Stimulated activated memory B cell treated with anti-CD40 and anti-IgM and Interleukin-4, amounts not matched to agents 10 μg/mL and 1 μg/mL and 100 μg/mL, for 72 hours (primary cell): ENCODE results near the gene LEFTY2.

ENCODE experiments used
- ATAC-seq: fragments of 150-1000 bp; cut with Tn5 transposase; 2 replicates; pipeline ENCODE4 v1.10.0; 2021
- H3K27ac Mint-ChIP-seq: one replicate; pipeline ENCODE4 v1.8.0; 2022; ENCODE audit warnings: mild to moderate bottlenecking, mixed read lengths
- H3K27me3 Mint-ChIP-seq: one replicate; pipeline ENCODE4 v1.8.0; 2022; ENCODE audit warnings: mixed read lengths
- H3K36me3 Mint-ChIP-seq: one replicate; pipeline ENCODE4 v1.8.0; 2022; ENCODE audit warnings: mixed read lengths
- H3K4me1 Mint-ChIP-seq: one replicate; pipeline ENCODE4 v1.8.0; 2022; ENCODE audit warnings: mixed read lengths
- H3K4me3 Mint-ChIP-seq: one replicate; pipeline ENCODE4 v1.8.0; 2022; ENCODE audit warnings: mild to moderate bottlenecking, moderate library complexity, mixed read lengths
- H3K9me3 Mint-ChIP-seq: one replicate; pipeline ENCODE4 v1.8.0; 2022; ENCODE audit warnings: mixed read lengths

Gene LEFTY2

DNA sequence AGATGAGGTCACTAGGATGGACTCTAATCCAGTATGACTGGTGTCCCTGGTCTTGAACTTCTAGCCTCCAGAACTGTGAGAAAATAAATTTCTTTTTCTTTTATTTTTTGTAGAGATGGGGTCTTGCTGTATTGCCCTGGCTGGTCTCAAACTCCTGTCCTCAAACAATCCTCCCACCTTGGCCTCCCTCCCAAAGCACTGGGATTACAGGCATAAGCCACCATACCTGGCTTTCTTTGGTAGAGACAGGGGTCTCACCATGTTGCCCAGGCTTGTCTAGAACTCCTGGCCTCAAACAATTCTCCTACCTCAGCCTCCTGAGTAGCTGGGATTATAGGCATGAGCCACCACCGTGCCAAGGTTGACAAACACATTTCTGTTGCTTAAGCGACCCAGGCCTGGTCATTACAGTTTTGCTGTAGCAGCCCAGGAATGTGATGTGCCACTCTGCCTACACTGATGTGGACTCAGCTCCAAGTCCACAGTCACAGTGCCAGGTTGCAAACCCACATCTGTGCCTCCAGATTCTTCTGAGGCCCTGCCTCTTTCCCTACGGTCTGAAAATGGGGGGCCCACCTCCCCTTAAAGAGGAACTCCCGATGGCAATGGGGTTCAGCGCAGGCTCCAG lies 32.9 kb downstream of the LEFTY2 start:
- Mint-ChIP-seq H3K27me3 (no peaks in the 10 kb centered on the region), H3K36me3 (peaks cover 5% of the 10 kb centered on the region), H3K9me3 (no peaks in the 10 kb centered on the region), H3K4me1 (peaks cover 24% of the 10 kb centered on the region), H3K27ac (peak overlapping the region; percentile 41), H3K4me3 (no peak overlapping the region)
- no peak for ATAC-seq

- H3K4me1 Mint-ChIP-seq: peaks cover 24% of the 10 kb centered on the region
These were observed 33.7 kb downstream of the LEFTY2 start for GRCh38 chr1:225907341-225907740.

DNA sequence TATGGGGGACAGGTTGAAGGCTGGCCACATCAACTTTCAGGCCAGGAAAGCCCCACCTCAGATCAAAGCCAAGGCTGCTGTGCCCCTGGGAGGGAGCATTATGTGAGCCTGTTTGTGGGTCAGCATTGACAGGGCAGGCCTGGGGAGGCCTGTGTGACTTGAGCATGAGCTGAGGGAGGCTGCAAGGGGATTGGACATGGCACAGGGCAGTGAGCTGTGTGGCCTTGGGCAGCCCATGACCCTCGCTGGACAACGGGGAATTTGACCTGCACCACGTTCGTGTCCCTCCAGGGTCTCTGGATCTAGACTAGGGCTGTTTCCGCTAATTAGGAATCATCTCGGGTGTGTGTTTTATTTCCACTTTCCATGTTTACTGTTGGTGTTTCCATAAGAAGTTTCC lies 34.6 kb downstream of the LEFTY2 start:
- no peak overlapping the region for H3K4me3 Mint-ChIP-seq
- peaks cover 18% of the 10 kb centered on the region for H3K4me1 Mint-ChIP-seq
- no peaks in the 10 kb centered on the region for H3K36me3 Mint-ChIP-seq
- no peaks in the 10 kb centered on the region for H3K27me3 Mint-ChIP-seq
- no peak overlapping the region for H3K27ac Mint-ChIP-seq
- H3K9me3 Mint-ChIP-seq: no peaks in the 10 kb centered on the region
- ATAC-seq: no peak

More at GRCh38 chr1:225907341-225907740, 33.7 kb downstream of the LEFTY2 start:
- ATAC-seq: no peak
- Mint-ChIP-seq H3K36me3 (no peaks in the 10 kb centered on the region), H3K27me3 (no peaks in the 10 kb centered on the region), H3K27ac (no peak overlapping the region), H3K9me3 (no peaks in the 10 kb centered on the region), H3K4me3 (no peak overlapping the region)

GRCh38 chr1:225903623-225904022 lies 37.4 kb downstream of the LEFTY2 start:
- H3K27ac Mint-ChIP-seq: peak overlapping the region; percentile 0
- no peak overlapping the region for H3K4me3 Mint-ChIP-seq
- H3K27me3 Mint-ChIP-seq: no peaks in the 10 kb centered on the region
- no peak for ATAC-seq
- H3K4me1 Mint-ChIP-seq: peaks cover 14% of the 10 kb centered on the region
- no peaks in the 10 kb centered on the region for H3K9me3 Mint-ChIP-seq
- H3K36me3 Mint-ChIP-seq: no peaks in the 10 kb centered on the region

- peak overlapping the region; percentile 86 for H3K27ac Mint-ChIP-seq
- no peaks in the 10 kb centered on the region for H3K27me3 Mint-ChIP-seq
- peaks cover 42% of the 10 kb centered on the region for H3K4me1 Mint-ChIP-seq
- H3K4me3 Mint-ChIP-seq: no peak overlapping the region
- no peaks in the 10 kb centered on the region for H3K36me3 Mint-ChIP-seq
- no peak for ATAC-seq
- H3K9me3 Mint-ChIP-seq: no peaks in the 10 kb centered on the region
These were observed 41.7 kb downstream of the LEFTY2 start for GRCh38 chr1:225899044-225899925.

GRCh38 chr1:225897595-225898514 lies 43.2 kb downstream of the LEFTY2 start:
- ATAC-seq: peak; percentile 68
- peak overlapping the region; percentile 13 for H3K4me3 Mint-ChIP-seq
- peak overlapping the region; percentile 86 for H3K27ac Mint-ChIP-seq
- no peaks in the 10 kb centered on the region for H3K27me3 Mint-ChIP-seq
- no peaks in the 10 kb centered on the region for H3K36me3 Mint-ChIP-seq
- no peaks in the 10 kb centered on the region for H3K9me3 Mint-ChIP-seq
- H3K4me1 Mint-ChIP-seq: peaks cover 42% of the 10 kb centered on the region

DNA sequence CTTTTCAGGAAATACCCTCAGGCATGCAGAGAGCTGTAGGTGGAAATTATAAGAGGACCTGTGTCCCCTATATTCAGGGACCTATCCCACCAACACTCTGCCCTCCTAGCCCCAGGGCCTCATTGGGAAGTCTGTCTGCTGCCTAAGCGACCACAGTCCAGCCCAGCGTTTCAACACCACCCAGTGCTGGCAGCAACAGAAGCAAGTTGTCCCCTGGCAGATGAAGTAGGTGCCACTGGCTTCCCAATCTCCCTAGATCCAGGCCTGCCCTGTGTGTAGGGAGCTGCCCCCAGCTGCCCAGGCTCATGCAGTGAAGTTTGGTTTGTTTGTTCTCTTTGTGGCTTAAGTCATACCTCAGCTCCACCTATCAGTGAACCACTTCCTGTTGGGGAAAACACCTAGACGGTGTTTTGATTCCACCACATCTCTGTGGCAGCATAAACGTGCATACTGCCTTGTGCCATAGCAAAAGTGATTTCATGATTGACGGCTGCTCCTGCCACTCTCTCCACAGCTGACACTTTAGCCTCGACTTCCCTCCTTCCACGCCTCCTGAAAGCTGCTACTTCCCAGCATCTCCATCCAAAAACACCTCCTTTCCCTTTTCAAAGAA lies 44.0 kb downstream of the LEFTY2 start:
- H3K27ac Mint-ChIP-seq: peak overlapping the region; percentile 86
- no peaks in the 10 kb centered on the region for H3K36me3 Mint-ChIP-seq
- no peaks in the 10 kb centered on the region for H3K9me3 Mint-ChIP-seq
- peak; percentile 99 for ATAC-seq
- peaks cover 42% of the 10 kb centered on the region for H3K4me1 Mint-ChIP-seq
- H3K4me3 Mint-ChIP-seq: peak overlapping the region; percentile 52
- H3K27me3 Mint-ChIP-seq: no peaks in the 10 kb centered on the region

- Mint-ChIP-seq H3K27ac (peak overlapping the region; percentile 86), H3K4me1 (peaks cover 42% of the 10 kb centered on the region), H3K9me3 (no peaks in the 10 kb centered on the region), H3K36me3 (no peaks in the 10 kb centered on the region), H3K4me3 (peak overlapping the region; percentile 52), H3K27me3 (no peaks in the 10 kb centered on the region)
- no peak for ATAC-seq
These were observed 44.5 kb downstream of the LEFTY2 start for GRCh38 chr1:225896494-225896893.

DNA sequence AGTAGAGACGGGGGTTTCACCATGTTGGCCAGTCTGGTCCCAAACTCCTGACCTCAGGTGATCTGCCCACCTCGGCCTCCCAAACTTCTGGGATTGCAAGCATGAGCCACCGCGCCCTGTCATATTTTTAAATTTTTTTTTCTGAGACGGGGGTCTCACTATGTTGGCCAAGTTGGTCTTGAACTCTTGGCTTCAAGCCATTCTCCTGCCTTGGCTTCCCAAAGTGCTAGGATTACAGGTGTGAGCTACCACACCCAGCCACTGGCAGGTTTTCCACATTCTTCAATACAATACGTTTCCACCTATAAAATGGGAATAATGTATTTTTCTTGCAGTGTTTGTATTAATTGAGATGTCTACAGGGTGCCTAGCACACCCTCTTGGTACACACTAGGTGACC lies 48.7 kb downstream of the LEFTY2 start:
- Mint-ChIP-seq H3K4me3 (no peak overlapping the region), H3K36me3 (no peaks in the 10 kb centered on the region), H3K4me1 (peaks cover 15% of the 10 kb centered on the region), H3K9me3 (no peaks in the 10 kb centered on the region), H3K27ac (no peak overlapping the region), H3K27me3 (no peaks in the 10 kb centered on the region)
- ATAC-seq: no peak

GRCh38 chr1:225891229-225891972 lies 49.6 kb downstream of the LEFTY2 start:
- ATAC-seq: no peak

DNA sequence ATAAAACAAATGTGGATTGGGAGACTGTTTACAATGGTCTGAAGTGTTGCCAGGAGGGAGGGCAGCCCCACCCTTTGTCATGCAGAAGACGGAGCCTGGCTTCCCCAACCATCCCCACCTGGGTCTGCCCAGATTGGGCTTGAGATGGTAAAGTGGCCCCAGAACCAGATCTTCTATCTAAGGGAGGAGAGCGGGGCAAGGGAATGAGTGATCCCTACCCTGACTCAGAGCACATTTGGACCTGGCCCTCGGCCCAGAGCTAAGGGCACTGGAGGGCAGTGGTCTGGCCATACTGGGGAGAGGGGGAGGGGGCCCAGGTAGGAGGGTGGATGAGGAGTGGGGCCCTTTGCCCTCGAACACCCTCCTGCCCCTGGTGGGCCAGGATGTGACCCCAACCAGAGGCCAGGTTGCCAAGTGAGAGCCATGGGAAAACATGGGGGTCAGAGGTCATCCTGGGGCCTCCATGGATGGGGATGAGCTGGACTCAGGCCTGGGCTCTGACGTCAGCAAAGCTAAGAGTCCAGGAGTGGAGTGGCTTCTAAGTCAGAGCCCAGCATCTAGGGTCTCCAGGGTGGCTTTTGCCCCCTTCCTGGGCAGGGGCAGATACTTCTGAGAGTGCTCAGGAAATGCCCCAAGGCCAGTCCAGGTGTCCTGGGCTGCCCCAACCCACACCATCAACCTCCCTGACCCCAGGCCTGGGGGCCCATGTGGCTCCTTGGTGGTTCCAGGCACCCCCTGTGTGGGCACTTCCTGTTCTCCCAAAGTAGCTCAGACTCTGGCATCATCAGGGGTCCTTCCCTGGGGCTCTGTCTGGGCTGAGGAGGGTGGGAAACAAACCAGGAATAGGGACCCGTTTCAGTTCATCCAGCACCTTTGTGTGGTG lies 50.4 kb downstream of the LEFTY2 start:
- no peaks in the 10 kb centered on the region for H3K4me1 Mint-ChIP-seq
- H3K27ac Mint-ChIP-seq: no peak overlapping the region
- H3K4me3 Mint-ChIP-seq: no peak overlapping the region
- H3K9me3 Mint-ChIP-seq: no peaks in the 10 kb centered on the region
- H3K27me3 Mint-ChIP-seq: no peaks in the 10 kb centered on the region
- peak; percentile 25 for ATAC-seq
- H3K36me3 Mint-ChIP-seq: no peaks in the 10 kb centered on the region

More at GRCh38 chr1:225891229-225891972, 49.6 kb downstream of the LEFTY2 start:
- H3K4me3 Mint-ChIP-seq: no peak overlapping the region
- no peaks in the 10 kb centered on the region for H3K9me3 Mint-ChIP-seq
- no peaks in the 10 kb centered on the region for H3K36me3 Mint-ChIP-seq
- no peak overlapping the region for H3K27ac Mint-ChIP-seq
- H3K27me3 Mint-ChIP-seq: no peaks in the 10 kb centered on the region
- peaks cover 6% of the 10 kb centered on the region for H3K4me1 Mint-ChIP-seq

DNA sequence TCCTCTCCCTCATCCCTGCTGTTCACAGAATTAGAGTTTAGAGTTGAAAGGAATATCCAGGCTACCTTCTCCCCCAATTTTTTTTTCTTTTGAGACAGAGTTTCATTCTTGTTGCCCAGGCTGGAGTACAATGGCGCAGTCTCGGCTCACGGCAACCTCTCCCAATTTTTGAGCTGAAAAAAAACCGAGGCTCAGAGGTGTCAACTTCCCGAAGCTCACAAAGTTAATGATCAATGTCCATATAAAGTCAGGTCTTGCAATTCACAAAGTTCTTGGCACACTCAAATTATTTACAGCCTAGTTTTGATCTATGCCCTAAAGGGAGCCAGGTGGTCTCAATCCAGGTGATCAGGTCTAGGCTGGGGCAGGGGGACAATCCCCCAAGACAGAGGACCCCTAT lies 51.3 kb downstream of the LEFTY2 start:
- Mint-ChIP-seq H3K36me3 (no peaks in the 10 kb centered on the region), H3K27ac (no peak overlapping the region), H3K4me3 (no peak overlapping the region), H3K9me3 (no peaks in the 10 kb centered on the region), H3K4me1 (no peaks in the 10 kb centered on the region), H3K27me3 (no peaks in the 10 kb centered on the region)
- no peak for ATAC-seq

DNA sequence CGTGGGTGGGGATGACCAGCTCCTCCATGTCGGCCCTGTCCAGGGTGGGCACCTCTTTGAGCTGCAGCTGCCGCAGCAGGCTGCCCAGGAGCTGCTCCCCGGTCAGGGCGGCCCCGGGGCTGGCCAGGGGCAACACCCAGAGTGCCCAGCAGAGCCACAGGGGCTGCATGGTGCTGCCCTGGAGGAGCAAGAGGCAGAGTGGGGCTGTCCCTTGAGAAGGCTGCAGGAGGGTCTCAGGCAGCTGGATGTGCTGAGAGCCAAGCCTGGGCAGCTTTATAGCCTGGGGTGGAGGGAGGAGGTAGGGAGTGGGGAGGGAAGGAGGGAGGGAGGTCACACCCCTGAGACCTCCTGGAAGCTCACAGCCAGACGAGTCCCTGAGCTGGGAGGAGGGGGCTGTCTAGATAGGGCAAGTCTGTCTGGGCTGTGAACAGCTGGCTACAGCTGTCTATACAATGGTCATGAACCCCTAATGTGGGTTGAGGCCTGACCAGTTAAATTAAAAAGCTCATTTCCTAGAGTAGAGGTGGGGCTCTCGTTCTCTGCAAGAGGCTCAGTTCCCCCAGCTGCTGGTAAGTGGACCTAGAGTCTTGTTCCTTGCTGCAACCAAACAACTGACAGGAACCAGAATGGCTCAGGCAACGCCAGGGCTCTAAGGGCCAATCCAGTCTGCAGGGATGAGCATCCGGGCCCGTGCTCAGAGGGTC lies 52.0 kb downstream of the LEFTY2 start, which contains the start of gene LEFTY1:
TSS of gene LEFTY1 (minus strand) at position 249 of the 704 bp plus-strand sequence. CDS start at position 169, 80 bp downstream.
- Mint-ChIP-seq H3K27ac (no peak within 1 kb of the TSS), H3K9me3 (no peaks in the 10 kb centered on the region), H3K27me3 (no peaks in the 10 kb centered on the region), H3K36me3 (no peaks in the 10 kb centered on the region), H3K4me3 (no peak within 1 kb of the TSS), H3K4me1 (peaks cover 2% of the 10 kb centered on the region)
- ATAC-seq: peak; percentile 27
